ENCODE data around the gene DBH. TPM values are rescaled to one million over a fixed set of nuclear protein-coding genes. Genes with fewer than 3 reads are reported as not detected.

DBH gene
- total RNA-seq, 1 donor from 2014 or later: not detected

DNA sequence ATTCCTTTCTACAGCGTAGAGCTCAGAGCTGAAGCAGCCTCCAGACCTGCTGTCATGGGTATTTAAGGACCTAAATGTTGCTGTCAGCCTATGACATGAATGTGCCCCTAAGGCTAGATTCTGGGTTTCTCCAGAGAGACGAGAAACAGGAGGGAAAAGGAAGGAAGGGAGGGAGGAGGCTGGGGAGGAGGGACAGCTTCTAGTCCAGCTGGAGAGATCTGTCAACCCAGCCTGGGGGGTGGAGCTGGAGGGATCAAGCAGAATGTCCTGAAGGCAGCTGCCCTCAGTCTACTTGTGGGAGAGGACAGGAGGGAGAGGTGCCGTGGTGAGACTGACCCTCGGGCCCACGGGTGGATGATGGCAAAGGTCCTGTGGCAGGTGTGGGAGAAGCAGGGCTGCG lies 1.1 kb upstream of the DBH start:
- no peaks in the 10 kb centered on the region for H3K36me3 ChIP-seq (ENCODE audit: control insufficient read depth, insufficient read depth, low read length)
- DNase-seq (ENCODE audit: low read depth) (no peak), FAIRE-seq (no peak)
- H3K4me3 ChIP-seq (ENCODE audit: low read depth, low read length): no peak overlapping the region
- TF ChIP-seq, protein P1, sequence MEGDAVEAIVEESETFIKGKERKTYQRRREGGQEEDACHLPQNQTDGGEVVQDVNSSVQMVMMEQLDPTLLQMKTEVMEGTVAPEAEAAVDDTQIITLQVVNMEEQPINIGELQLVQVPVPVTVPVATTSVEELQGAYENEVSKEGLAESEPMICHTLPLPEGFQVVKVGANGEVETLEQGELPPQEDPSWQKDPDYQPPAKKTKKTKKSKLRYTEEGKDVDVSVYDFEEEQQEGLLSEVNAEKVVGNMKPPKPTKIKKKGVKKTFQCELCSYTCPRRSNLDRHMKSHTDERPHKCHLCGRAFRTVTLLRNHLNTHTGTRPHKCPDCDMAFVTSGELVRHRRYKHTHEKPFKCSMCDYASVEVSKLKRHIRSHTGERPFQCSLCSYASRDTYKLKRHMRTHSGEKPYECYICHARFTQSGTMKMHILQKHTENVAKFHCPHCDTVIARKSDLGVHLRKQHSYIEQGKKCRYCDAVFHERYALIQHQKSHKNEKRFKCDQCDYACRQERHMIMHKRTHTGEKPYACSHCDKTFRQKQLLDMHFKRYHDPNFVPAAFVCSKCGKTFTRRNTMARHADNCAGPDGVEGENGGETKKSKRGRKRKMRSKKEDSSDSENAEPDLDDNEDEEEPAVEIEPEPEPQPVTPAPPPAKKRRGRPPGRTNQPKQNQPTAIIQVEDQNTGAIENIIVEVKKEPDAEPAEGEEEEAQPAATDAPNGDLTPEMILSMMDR (IDR thresholded peaks at IDR 0.05; ENCODE audit: insufficient read depth, low read length, severe bottlenecking): no peak
- peaks cover 9% of the 10 kb centered on the region for H3K27me3 ChIP-seq (ENCODE audit: control insufficient read depth, insufficient read depth, low read length)

DNA sequence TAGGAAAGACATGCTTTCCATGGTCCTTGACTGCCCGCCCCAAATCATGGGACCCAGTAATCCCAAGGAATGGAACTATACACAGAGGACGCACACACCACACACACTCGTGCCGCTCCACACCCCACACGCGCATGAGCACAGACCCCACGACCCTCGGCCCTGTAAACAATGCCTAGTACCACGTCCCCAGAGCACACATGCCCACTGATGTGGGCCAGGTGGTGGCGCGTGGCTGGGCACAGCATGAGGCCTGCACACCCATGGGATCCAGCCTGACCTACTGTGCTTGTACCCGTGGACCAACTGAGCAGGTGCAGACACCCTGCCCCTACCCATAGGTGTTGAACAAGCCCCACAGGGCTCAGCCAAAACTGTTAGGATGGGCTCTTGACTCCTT lies 739 bp downstream of the DBH start:
- no peaks in the 10 kb centered on the region for H3K36me3 ChIP-seq (ENCODE audit: control insufficient read depth, insufficient read depth, low read length)
- FAIRE-seq (no peak), DNase-seq (ENCODE audit: low read depth) (no peak)
- H3K27me3 ChIP-seq (ENCODE audit: control insufficient read depth, insufficient read depth, low read length): peaks cover 9% of the 10 kb centered on the region
- no peak overlapping the region for H3K4me3 ChIP-seq (ENCODE audit: low read depth, low read length)
- TF ChIP-seq, protein P1 (IDR thresholded peaks at IDR 0.05; ENCODE audit: insufficient read depth, low read length, severe bottlenecking): no peak

DNA sequence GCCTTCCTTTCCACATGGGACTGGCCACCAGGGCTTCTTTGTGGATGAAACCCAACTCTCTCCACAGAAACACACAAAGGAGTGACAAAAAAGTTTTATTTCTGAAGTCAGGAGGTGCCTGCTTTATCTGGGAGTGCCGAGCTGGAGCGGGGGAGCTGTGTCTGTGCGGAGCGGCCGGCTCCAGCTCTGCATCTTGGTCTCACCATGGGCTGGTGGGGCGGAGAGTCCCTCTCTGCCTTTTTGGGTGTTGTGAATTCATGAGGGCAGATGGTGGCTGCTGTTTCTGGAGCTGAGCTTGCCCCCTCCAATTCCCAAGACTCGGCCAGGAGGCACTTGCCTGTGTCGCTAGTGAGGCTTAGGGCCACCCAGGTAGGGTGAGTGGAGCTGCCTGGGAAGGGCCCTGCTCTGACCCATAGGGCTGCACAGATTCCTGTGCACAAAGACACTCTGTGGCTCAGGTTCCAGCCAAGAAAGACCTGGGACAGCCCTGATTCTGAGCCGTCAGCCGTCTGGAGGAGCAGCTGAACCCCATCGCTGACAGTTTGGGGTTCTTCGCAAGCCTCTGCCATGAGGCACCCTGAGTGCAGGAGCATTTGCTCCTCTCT lies 1.4 kb downstream of the DBH start:
- FAIRE-seq (no peak), DNase-seq (ENCODE audit: low read depth) (no peak)
- no peak overlapping the region for H3K4me3 ChIP-seq (ENCODE audit: low read depth, low read length)
- H3K27me3 ChIP-seq (ENCODE audit: control insufficient read depth, insufficient read depth, low read length): peaks cover 9% of the 10 kb centered on the region
- TF ChIP-seq, protein P1 (IDR thresholded peaks at IDR 0.05; ENCODE audit: insufficient read depth, low read length, severe bottlenecking): no peak
- no peaks in the 10 kb centered on the region for H3K36me3 ChIP-seq (ENCODE audit: control insufficient read depth, insufficient read depth, low read length)

DNA sequence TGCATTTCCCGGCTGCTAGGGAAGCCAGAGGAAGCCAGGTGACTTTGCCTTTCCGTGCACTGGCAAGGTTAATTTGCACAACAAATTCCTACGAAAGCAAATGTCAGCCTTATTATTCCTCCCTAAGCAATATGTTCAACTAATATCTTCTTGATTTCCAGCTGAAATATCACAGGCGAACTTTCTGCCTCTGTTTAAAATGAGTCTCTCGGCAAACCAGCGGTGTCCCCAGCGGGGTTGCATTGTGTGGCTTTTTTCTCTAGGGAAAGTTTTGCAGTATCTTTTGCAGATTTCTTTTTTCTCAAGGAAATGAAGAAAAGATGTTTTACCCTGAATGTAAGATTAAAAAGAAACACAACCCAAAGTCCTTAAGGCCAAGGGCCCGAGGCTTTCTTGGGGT lies 1.9 kb downstream of the DBH start:
- Histone ChIP-seq H3K27me3 (ENCODE audit: control insufficient read depth, insufficient read depth, low read length) (peaks cover 9% of the 10 kb centered on the region), H3K4me3 (ENCODE audit: low read depth, low read length) (no peak overlapping the region), H3K36me3 (ENCODE audit: control insufficient read depth, insufficient read depth, low read length) (no peaks in the 10 kb centered on the region)
- TF ChIP-seq, protein P1 (IDR thresholded peaks at IDR 0.05; ENCODE audit: insufficient read depth, low read length, severe bottlenecking): no peak
- DNase-seq (ENCODE audit: low read depth) (no peak), FAIRE-seq (no peak)

DNA sequence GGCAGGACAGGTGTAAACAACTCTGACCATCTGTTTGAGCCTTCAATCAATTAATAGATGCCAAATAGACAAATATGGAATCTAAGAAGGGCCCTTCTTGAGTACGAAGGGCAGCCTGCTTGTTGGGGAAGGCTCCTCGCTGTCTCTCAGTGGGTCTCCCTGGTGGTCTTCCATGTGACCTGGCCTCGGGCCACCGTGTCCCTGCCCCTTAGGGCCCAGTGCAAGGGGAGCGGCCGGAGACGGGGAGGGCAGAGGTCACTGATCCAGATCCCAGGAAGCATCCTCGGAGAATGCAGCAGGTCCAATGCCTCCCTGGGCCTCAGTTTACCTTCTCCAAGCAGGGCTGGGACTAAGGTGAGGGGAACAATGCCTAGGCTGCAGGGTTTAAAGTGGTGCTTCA lies 2.5 kb downstream of the DBH start:
- no peak for FAIRE-seq
- peaks cover 5% of the 10 kb centered on the region for H3K27me3 ChIP-seq (ENCODE audit: control insufficient read depth, insufficient read depth, low read length)
- TF ChIP-seq, protein P1 (IDR thresholded peaks at IDR 0.05; ENCODE audit: insufficient read depth, low read length, severe bottlenecking): no peak
- H3K36me3 ChIP-seq (ENCODE audit: control insufficient read depth, insufficient read depth, low read length): no peaks in the 10 kb centered on the region
- DNase-seq (ENCODE audit: low read depth): no peak
- no peak overlapping the region for H3K4me3 ChIP-seq (ENCODE audit: low read depth, low read length)

DNA sequence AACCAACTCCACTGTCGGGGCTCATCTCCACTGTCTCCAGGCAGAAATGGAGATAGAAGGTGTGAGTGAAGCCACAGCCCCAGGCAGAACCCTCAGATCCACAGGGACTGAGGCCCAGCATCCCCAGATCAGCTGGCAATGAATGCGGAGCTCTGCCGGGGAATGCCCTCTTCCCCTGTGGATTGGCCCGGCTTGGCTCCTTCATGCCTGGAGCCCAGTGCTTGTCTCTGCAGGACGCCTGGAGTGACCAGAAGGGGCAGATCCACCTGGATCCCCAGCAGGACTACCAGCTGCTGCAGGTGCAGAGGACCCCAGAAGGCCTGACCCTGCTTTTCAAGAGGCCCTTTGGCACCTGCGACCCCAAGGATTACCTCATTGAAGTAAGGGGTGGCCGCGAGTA lies 3.5 kb downstream of the DBH start:
- Histone ChIP-seq H3K4me3 (ENCODE audit: low read depth, low read length) (no peak overlapping the region), H3K36me3 (ENCODE audit: control insufficient read depth, insufficient read depth, low read length) (no peaks in the 10 kb centered on the region), H3K27me3 (ENCODE audit: control insufficient read depth, insufficient read depth, low read length) (peaks cover 4% of the 10 kb centered on the region)
- TF ChIP-seq, protein P1 (IDR thresholded peaks at IDR 0.05; ENCODE audit: insufficient read depth, low read length, severe bottlenecking): no peak
- FAIRE-seq: no peak
- DNase-seq (ENCODE audit: low read depth): no peak
